GM19238 (cell line): ENCODE measurements around the gene TYSND1.
"Not testable (repeated sequence)": the region's sequence is repeated elsewhere in the genome, so short reads cannot be mapped to it uniquely, and the experiment has no call there.

Experiments used
- DNase-seq: peaks from one replicate; pipeline ENCODE4 v3.0.0; 2011; ENCODE audit warnings: low spot score; ENCODE audit not compliant: insufficient read length

Gene TYSND1

GRCh38 chr10:70164163-70164562 is 17.7 kb upstream of the TYSND1 start:
- DNase-seq, result no peak

GRCh38 chr10:70163448-70163847 is 16.9 kb upstream of the TYSND1 start:
- no peak for DNase-seq

GRCh38 chr10:70162892-70163201 is 16.3 kb upstream of the TYSND1 start:
- DNase-seq, result peak; percentile 39

- no peak for DNase-seq
Measured at GRCh38 chr10:70162151-70162891, 15.8 kb upstream of the TYSND1 start.

- DNase-seq, result no peak
Measured at GRCh38 chr10:70160798-70161197, 14.3 kb upstream of the TYSND1 start.

GRCh38 chr10:70159366-70159765 is 12.9 kb upstream of the TYSND1 start:
- DNase-seq, result not testable (repeated sequence)

- DNase-seq, result no peak
Measured at GRCh38 chr10:70158113-70158512, 11.6 kb upstream of the TYSND1 start.

- DNase-seq, result no peak
Measured at GRCh38 chr10:70155255-70155838, 8.8 kb upstream of the TYSND1 start.

- DNase-seq, result no peak
Measured at GRCh38 chr10:70148516-70148915, 2.0 kb upstream of the TYSND1 start.

GRCh38 chr10:70147259-70147625 is 742 bp upstream of the TYSND1 start:
- DNase-seq, result no peak

GRCh38 chr10:70145666-70146488 is 623 bp downstream of the TYSND1 start:
- peak; percentile 73 for DNase-seq

- DNase-seq, result no peak
Measured at GRCh38 chr10:70145166-70145665, 1.3 kb downstream of the TYSND1 start.

GRCh38 chr10:70144372-70145110 is 2.0 kb downstream of the TYSND1 start:
- no peak for DNase-seq

GRCh38 chr10:70142555-70142954 is 3.9 kb downstream of the TYSND1 start:
- DNase-seq, result no peak

- DNase-seq, result no peak
Measured at GRCh38 chr10:70140297-70140696, 6.2 kb downstream of the TYSND1 start.

GRCh38 chr10:70139997-70140250 is 6.6 kb downstream of the TYSND1 start:
- DNase-seq, result no peak

GRCh38 chr10:70139151-70139996 is 7.1 kb downstream of the TYSND1 start:
- no peak for DNase-seq

- no peak for DNase-seq
Measured at GRCh38 chr10:70137927-70138883, 8.3 kb downstream of the TYSND1 start.

GRCh38 chr10:70137135-70137534 is 9.4 kb downstream of the TYSND1 start:
- no peak for DNase-seq

- DNase-seq, result no peak
Measured at GRCh38 chr10:70135684-70136083, 10.8 kb downstream of the TYSND1 start.
